Ascending aorta (tissue), 2 donors: ENCODE data around the gene REXO1. TPM values are rescaled to one million over a fixed set of nuclear protein-coding genes. Genes with fewer than 3 reads are reported as not detected.

Experiments used
- DNase-seq, 2 donors: peaks; one replicate each; pipeline ENCODE4 v3.0.0-alpha.2; 2019; ENCODE audit warnings: low spot score in 2 of 2
- H3K27ac ChIP-seq, 2 donors: fragments of 200-600 bp; sonication (generic); one replicate each; pipeline ENCODE4 v1.5.1; 2016 to 2017; ENCODE audit warnings: mild to moderate bottlenecking in 1 of 2
- H3K27me3 ChIP-seq: fragments of 200-600 bp; sonication (generic); one replicate; pipeline ENCODE4 v1.5.1; 2017
- H3K36me3 ChIP-seq, 2 donors: fragments of 200-600 bp; sonication (generic); one replicate each; pipeline ENCODE4 v1.5.1; 2016
- H3K4me1 ChIP-seq, 2 donors: fragments of 200-600 bp; sonication (generic); one replicate each; pipeline ENCODE4 v1.5.1; 2016 to 2017; ENCODE audit warnings: mild to moderate bottlenecking in 1 of 2
- H3K4me3 ChIP-seq, 2 donors: fragments of 200-600 bp; sonication (generic); one replicate each; pipeline ENCODE4 v1.5.1; 2016 to 2017; ENCODE audit warnings: mild to moderate bottlenecking in 1 of 2
- H3K9me3 ChIP-seq, 2 donors: fragments of 200-600 bp; sonication (generic); one replicate each; pipeline ENCODE4 v1.5.1; 2016
- intact Hi-C: fragments of 100-400 bp; cut with DNase I; formaldehyde crosslinking; loops from one replicate; pipeline ENCODE4 v1.15.1; 2023
- total RNA-seq: library from RNA; depleted of rRNA; stranded (reverse); fragments of >200 nt; gene quantifications from one replicate; pipeline ENCODE4 v1.1.0, GENCODE V29; 2016
- TF ChIP-seq, protein P1 (sequence below), 3 experiments: fragments of 200-600 bp in 2 of 3; fragments of 450-650 bp in 1 of 3; sonication (generic) in 2 of 3; IDR thresholded peaks; one replicate each; pipeline ENCODE4 v1.5.1; 2016 to 2019; ENCODE audit warnings: antibody characterized with exemption in 3 of 3, mild to moderate bottlenecking in 1 of 3, moderate library complexity in 1 of 3

Gene REXO1
- total RNA-seq, 1 donor from 2014 or later, result 45.1 TPM

DNA sequence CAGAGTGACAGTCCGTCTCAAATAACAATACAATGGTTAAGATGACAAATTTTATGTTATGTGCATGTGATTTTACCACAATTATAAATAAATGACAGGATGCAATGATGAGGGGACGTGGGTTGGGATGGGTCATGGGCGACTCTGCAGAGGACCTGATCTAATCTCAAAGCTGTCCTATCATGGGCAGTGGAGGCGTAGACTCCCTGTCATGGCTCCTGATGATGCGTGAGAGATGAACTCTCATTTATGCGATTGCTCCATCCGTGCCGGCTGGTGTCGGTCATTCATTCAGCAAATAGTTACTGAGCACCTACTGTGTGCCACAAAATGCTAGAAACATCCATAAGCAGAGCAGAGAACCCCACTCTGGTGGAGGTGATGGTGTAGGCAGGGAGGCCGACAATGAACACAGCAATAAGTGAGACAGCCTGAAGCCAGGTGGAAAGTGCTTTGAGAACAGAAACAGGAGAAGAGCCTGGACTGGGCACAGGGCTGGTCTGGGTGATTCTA is 1.7 kb upstream of the REXO1 start:
- DNase-seq, result no peak
- Histone ChIP-seq H3K36me3 (peaks cover 2 to 9% of the 10 kb centered on the region in 2 donors), H3K4me3 (no peak overlapping the region), H3K27me3 (no peaks in the 10 kb centered on the region), H3K4me1 (peaks cover 13 to 32% of the 10 kb centered on the region in 2 donors), H3K27ac (no peak overlapping the region), H3K9me3 (no peaks in the 10 kb centered on the region)
- intact Hi-C loops, result no loop called here
- TF ChIP-seq, protein P1, sequence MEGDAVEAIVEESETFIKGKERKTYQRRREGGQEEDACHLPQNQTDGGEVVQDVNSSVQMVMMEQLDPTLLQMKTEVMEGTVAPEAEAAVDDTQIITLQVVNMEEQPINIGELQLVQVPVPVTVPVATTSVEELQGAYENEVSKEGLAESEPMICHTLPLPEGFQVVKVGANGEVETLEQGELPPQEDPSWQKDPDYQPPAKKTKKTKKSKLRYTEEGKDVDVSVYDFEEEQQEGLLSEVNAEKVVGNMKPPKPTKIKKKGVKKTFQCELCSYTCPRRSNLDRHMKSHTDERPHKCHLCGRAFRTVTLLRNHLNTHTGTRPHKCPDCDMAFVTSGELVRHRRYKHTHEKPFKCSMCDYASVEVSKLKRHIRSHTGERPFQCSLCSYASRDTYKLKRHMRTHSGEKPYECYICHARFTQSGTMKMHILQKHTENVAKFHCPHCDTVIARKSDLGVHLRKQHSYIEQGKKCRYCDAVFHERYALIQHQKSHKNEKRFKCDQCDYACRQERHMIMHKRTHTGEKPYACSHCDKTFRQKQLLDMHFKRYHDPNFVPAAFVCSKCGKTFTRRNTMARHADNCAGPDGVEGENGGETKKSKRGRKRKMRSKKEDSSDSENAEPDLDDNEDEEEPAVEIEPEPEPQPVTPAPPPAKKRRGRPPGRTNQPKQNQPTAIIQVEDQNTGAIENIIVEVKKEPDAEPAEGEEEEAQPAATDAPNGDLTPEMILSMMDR (IDR thresholded peaks at IDR 0.05), result no peak

DNA sequence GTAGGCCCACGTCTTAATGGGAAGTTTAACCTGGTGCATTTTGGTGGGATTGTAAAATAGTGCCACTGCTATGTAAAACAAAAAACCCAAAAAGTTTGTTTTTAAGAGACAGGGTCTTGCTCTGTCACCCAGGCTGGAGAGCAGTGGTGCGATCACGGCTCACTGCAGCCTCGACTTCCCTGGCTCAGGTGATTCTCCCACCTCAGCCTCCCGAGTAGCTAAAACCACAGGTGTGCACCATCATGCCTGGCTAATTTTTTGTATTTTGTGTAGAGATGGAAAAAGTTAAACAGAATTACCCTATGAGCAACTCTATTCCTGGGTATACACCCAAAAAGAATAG is 820 bp upstream of the REXO1 start:
- H3K4me3 ChIP-seq, result peak overlapping the region in 1 of 2 donors; percentile 100
- intact Hi-C loops, result no loop called here
- DNase-seq, result no peak
- H3K27me3 ChIP-seq, result no peaks in the 10 kb centered on the region
- peaks cover 3 to 10% of the 10 kb centered on the region in 2 donors for H3K36me3 ChIP-seq
- H3K4me1 ChIP-seq, result peaks cover 13 to 37% of the 10 kb centered on the region in 2 donors
- TF ChIP-seq, protein P1 (IDR thresholded peaks at IDR 0.05), result no peak
- no peak overlapping the region for H3K27ac ChIP-seq
- no peaks in the 10 kb centered on the region for H3K9me3 ChIP-seq

DNA sequence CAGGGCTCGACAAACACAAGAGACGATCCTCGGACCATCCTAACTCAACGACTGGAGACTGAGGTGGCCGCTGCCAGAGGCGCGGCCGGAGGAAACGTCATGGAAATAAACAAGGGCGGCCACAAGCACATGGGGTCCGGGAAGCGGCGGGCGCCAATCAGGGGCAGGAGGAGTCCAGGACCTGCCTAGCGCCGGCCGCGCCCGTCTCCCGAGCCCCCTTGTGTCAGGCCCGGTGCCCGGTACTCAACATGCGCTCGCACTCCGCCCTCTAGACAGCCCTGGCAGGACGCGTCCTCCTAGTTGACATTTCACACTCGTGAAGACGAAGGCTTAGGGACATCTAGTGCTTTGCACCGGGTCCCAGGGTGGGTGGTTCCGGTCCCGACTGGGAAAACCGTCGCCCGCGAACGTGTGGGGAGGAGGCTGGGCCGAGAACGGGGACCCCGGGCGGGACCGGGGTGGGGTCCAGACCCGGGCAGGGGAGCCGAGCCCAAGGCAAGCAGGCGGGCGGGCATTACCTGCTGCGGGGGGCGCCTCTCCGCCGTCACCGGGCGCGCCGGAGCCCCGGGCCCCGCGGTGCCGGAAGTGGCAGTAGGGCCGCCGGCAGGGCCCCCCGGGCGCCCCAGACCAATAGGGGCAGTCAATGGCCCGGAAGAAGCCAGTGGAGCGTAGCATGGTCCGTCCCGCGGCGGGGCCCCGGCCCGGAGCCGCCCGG is 442 bp downstream of the REXO1 start:
- no peak for DNase-seq
- Histone ChIP-seq H3K4me1 (peaks cover 10 to 37% of the 10 kb centered on the region in 2 donors), H3K27ac (peak overlapping the region; percentile 99 to 100), H3K4me3 (peak overlapping the region; percentile 95 to 100), H3K36me3 (peaks cover 3 to 8% of the 10 kb centered on the region in 2 donors), H3K27me3 (no peaks in the 10 kb centered on the region), H3K9me3 (no peaks in the 10 kb centered on the region)
- TF ChIP-seq, protein P1 (IDR thresholded peaks at IDR 0.05), result no peak
- intact Hi-C loops, result no loop called here

DNA sequence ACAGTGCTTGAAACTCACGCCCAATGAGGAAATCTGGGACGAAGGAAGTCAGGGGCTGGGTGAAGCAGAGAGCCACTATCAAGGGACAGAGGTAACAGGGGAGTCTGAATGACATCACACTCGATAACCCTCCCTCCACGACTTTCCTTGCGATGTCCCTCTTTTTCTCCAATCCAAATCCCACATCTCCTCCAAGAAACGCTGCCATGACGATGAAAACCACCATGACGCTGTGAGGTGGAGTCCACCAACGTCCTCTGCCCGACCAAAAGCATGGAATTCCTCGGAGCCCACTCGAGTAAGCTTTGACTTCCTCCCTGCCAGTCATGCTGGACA is 967 bp downstream of the REXO1 start:
- no peak for DNase-seq
- Histone ChIP-seq H3K9me3 (no peaks in the 10 kb centered on the region), H3K27me3 (no peaks in the 10 kb centered on the region), H3K27ac (peak overlapping the region in 1 of 2 donors; percentile 100), H3K4me3 (peak overlapping the region; percentile 95 to 100), H3K36me3 (peaks cover 3 to 8% of the 10 kb centered on the region in 2 donors), H3K4me1 (peaks cover 10 to 37% of the 10 kb centered on the region in 2 donors)
- intact Hi-C loops, result no loop called here
- TF ChIP-seq, protein P1 (IDR thresholded peaks at IDR 0.05), result no peak

DNA sequence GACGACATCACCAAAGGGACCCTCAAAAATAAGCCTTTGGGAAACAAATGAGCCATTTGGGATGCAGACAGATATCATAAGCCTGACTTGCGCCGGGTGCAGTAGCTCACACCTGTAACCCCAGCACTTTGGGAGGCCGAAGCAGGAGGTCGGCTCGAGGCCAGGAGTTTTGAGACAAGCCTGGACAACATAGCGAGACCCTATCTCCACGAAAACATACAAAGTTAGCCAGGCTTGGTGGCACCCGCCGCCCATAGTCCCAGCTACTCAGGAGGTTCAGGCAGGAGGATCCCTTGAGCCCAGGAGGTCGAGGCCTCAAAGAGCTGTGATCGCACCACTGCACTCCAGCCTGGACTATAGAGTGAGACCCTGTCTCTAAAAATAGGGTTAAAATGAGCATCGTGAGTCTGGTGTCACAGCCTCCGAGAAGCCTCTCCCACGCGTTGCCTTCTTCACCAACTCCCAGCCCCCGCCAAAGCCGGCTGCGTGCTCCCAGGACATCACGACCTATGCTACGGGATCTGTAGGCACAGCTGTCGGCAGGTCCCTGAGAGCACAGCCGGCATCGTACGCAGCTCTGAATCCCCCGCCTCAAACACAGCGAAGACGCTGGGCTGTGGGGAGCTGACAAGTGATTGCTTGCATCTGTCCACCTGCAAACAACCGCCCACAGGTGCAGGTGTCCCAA is 1.6 kb downstream of the REXO1 start:
- no peak for DNase-seq
- no peaks in the 10 kb centered on the region for H3K9me3 ChIP-seq
- TF ChIP-seq, protein P1 (IDR thresholded peaks at IDR 0.05), result no peak
- H3K27me3 ChIP-seq, result no peaks in the 10 kb centered on the region
- peaks cover 10 to 37% of the 10 kb centered on the region in 2 donors for H3K4me1 ChIP-seq
- peaks cover 3 to 8% of the 10 kb centered on the region in 2 donors for H3K36me3 ChIP-seq
- no peak overlapping the region for H3K27ac ChIP-seq
- peak overlapping the region; percentile 95 to 100 for H3K4me3 ChIP-seq
- intact Hi-C loops, result no loop called here
